ENCODE measurements around the gene SEMA4F.

- TF ChIP-seq POLR2A (IDR thresholded peaks at IDR 0.05) (no peak), CTCF (IDR thresholded peaks at IDR 0.05) (no peak)
Measured at GRCh38 chr2:74696829-74697228, 42.8 kb downstream of the SEMA4F start.
